DMS53 treated with DMSO at 0.1 percent for 48 hours (cell line): ENCODE measurements around the gene PNMA1.
A peak's percentile ranks its signal among the peaks of the same experiment; 100 is the strongest.

ENCODE experiments used
- DNase-seq: peaks from one replicate; lab custom pipeline; 2025; ENCODE audit not compliant: unreplicated experiment; lab: John Stamatoyannopoulos, UW

Gene PNMA1, protein sequence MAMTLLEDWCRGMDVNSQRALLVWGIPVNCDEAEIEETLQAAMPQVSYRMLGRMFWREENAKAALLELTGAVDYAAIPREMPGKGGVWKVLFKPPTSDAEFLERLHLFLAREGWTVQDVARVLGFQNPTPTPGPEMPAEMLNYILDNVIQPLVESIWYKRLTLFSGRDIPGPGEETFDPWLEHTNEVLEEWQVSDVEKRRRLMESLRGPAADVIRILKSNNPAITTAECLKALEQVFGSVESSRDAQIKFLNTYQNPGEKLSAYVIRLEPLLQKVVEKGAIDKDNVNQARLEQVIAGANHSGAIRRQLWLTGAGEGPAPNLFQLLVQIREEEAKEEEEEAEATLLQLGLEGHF

DNA sequence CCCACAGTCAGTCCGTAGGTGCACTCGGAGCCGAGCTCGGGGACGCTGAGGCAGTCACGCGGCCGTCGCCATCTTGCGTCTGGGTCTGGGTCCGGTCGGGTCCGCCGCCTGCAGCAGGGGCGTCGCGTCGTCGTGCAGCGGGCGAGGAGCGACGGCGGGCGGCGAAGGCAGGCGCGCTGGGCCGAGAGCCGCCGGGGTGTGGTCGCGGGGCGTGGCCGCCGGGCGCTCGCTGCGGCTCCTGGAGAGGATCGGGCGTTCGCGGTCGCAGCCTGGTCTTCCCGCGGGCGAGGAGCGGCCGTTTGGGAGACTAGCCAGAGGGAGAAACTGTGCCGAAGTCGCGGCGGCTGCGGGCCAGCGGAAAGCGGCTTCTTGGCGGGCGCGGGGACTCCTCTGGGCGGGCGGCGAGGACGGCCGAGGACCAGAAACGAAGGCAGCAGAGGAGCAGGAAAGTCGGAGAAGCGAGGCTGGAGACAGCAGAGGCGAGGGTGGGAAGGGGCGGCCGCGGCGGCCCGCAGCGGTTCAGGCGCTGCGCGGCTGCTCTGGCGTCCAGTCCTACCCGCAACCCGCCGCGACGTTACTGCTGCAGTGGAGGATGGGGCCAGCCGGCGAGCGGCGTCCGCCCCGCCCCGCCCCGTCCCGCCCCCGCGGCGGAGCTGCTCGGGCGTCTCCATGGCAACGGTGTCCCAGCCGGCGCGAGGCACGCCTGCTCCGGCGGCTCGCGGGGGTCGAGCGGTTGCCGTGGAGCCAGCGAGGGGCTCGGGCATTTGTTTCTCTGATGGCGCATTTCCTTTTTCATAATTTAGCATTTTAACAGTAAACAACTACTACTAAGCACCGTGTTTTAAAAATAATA is at the start of gene PNMA1:
Gene PNMA1, minus strand, starts transcription at position 582 of the 853 bp plus-strand sequence. CDS start 745 bp downstream, outside the sequence.
- peak; percentile 51 for DNase-seq

- peak; percentile 62 for DNase-seq
These were observed 49.2 kb upstream of the PNMA1 start for GRCh38 chr14:73763396-73763795.

DNA sequence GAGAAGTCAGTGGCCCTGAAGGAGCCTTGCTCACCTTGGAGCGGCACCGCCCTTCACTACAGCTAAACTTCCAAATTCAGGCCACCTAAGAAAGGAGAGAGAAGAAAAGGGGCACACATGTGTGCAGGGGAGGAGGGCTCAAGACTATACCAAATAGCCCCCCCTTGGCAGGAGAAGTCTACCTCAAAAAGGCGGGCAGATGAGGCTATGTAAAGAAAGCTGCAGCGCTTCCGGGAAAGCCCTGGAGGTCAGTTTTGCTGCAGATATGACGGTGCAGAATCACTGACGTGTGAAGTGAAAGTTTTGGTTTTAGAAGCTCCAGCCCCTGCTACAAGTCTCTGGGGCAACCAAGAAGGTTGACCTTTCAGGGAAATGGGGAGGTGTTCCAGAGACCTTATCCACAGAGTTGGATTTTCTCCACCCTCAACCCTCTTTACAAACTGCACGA is 48.2 kb upstream of the PNMA1 start:
- DNase-seq: peak; percentile 42

- no peak for DNase-seq
These were observed 47.6 kb upstream of the PNMA1 start for GRCh38 chr14:73761618-73762355.

- DNase-seq: no peak
These were observed 46.7 kb upstream of the PNMA1 start for GRCh38 chr14:73760598-73761586.

DNA sequence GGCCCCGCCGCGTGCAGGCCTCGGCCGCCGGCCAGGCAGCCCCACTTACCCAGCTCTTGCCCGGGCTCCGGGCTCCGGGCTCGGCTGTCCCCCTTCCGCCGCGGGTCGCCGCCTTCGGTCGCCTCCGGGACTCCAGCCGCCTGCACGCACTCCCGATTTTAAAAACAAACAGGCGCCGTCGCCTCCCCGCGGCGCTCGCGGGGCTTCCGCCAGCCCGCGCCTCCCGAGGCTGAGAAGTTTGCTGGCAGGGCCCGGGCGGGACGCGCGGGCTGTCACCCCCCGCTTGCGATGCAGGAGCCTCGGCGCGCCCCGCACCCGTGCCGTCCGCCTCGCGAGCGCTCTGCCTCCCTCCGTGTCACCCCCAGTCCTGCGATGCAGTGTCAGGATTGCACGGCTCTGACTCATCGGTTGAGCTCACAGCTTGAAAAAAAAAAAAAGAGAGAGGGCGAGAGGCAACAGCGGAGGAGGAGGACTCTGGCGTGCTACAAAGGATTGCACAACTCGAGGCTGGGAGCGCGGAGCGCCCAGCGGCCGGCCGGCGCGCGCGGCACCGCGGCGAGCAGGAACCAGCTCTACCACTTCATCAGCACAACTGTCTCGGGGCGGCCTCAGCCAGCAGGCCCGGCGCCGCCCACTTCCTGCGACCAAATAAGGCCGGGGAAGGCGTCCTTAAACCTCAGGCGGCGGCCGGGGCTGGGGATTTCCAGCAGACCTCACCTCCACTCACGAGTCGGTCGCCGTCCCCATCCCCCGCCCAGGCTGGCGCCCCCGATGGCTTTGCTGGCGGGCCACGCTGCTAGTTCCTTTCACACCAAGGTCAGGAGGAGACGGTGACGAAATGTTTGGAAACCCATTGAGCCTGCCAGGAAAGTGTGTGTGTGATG is 45.8 kb upstream of the PNMA1 start:
- DNase-seq: peak; percentile 90

GRCh38 chr14:73759183-73759713 is 45.1 kb upstream of the PNMA1 start:
- no peak for DNase-seq

GRCh38 chr14:73758392-73759182 is 44.4 kb upstream of the PNMA1 start:
- peak; percentile 26 for DNase-seq

- no peak for DNase-seq
These were observed 43.8 kb upstream of the PNMA1 start for GRCh38 chr14:73757876-73758391.

- no peak for DNase-seq
These were observed 43.2 kb upstream of the PNMA1 start for GRCh38 chr14:73757381-73757780.

DNA sequence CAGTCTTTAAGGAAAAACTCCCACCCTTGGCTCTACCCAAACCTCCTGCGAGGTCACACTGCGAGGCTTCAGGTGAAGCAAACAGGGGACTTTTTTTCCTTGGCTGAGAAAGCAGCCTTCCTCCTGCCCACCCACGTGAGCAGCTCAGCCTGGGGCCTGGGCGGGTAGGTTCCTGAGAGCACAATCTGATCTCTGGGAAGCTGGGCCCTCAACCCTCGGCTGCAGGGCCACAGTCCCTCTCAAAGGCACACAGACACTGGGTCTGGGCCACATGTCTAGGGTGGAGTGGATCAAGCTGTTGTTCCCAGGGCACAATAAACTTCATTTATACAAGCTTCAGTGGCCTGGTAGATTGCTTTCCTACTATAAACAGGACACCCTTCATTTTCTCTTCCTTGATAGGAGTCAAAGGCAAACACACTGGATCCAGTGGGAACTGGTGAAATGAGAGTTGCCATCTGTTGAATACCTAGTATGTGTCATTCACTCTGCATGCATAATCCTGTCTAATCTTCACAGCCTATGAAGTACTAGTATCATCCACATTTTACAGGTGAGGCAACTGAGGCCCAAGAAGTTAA is 41.3 kb upstream of the PNMA1 start:
- DNase-seq: no peak

- DNase-seq: no peak
These were observed 40.8 kb upstream of the PNMA1 start for GRCh38 chr14:73754911-73755360.

- no peak for DNase-seq
These were observed 40.0 kb upstream of the PNMA1 start for GRCh38 chr14:73753887-73754795.

DNA sequence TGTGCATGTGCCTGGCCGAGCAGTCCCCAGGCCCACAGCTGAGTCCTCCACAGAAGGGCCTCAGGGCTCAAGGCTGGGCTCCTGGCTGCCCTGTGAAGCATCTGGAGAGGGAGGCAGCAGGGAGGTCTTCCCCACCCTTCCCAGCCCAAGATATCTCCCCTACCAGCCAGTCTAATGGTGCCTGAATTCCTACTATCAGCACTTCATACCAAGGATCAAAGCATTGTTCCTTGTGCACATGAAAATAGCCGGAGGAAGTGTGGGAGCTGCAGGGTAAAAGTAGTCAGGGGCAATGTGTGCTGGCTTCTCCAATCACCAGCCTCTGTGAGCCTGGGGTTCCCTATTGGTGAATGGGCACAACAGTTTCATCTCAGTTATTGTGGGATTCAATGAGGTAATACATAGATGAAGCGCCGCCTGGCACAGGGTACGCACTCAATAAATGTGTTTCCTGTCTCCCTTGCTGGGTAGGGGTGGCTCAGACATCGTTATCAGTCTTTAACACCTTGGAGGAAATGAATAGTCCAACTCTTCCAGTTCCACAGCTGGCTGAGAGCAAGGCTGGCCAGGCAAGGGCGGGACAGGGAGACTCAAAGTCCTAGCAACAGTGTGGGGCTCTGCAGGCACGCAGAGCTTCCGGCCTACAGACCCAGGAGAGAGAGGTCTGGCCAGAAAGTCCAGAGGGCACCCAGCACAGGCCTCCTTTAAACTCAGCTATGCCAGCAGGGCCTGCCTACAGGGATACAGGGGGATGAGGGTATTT is 39.1 kb upstream of the PNMA1 start:
- no peak for DNase-seq

DNA sequence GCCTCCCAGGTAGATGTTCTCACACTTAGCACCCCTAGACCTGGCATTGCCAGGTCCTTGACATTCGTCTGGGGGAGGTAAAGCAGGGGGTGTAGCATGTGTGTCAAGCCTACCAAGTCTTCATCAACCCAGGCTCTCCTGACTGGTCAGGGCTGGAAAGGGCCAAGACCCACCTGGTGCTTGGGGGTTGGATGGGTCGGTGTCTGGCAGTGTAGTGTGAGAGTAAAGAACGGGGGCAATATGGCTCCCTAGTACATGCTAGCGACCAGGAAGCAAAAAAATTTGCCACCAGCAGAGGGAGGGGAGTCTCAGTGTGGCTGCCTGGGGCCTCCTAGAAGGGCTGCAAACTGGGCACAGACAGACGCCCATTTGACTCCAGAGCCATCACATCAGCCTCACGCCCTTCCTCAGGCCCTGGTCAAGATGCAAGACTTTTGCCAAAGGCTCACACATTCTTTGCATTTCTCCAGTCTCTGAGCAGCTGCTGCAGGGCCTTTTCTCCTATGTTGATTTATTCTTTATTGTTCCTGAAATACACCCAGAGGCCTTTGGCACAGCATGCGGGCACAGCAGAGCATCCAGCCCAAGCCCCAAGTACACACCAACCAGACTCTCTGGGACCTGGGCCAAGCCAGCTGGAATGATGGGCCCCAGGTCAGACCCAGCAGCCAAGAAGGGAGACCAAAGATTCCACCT is 38.3 kb upstream of the PNMA1 start:
- no peak for DNase-seq
